Spinal cord (tissue), 10 donors: Measurements from ENCODE around the gene AFAP1. TPM values are rescaled to one million over a fixed set of nuclear protein-coding genes. Genes with fewer than 3 reads are reported as not detected.
A peak's percentile ranks its signal among the peaks of the same experiment; 100 is the strongest.

Experiments
- DNase-seq, 6 donors: peaks; one replicate each; pipeline versions ENCODE4 v3.0.0 to v3.0.0-alpha.2; 2013 to 2015; ENCODE audit warnings: low spot score in 6 of 6, low read depth in 4 of 6
- H3K27ac ChIP-seq: one replicate; pipeline ENCODE4 v1.5.1; 2013; ENCODE audit warnings: low read depth, low read length, control low read depth
- H3K27me3 ChIP-seq: one replicate; pipeline ENCODE4 v1.6.1; 2013; ENCODE audit warnings: low read length; ENCODE audit not compliant: control insufficient read depth, insufficient read depth
- H3K36me3 ChIP-seq: one replicate; pipeline ENCODE4 v1.6.1; 2013; ENCODE audit warnings: low read length; ENCODE audit not compliant: control insufficient read depth, insufficient read depth
- H3K4me1 ChIP-seq: one replicate; pipeline ENCODE4 v1.6.1; 2013; ENCODE audit warnings: low read length; ENCODE audit not compliant: control insufficient read depth, insufficient read depth
- H3K4me3 ChIP-seq: one replicate; pipeline ENCODE4 v1.5.1; 2013; ENCODE audit warnings: low read depth, low read length, control low read depth
- H3K9me3 ChIP-seq: one replicate; pipeline ENCODE4 v1.6.1; 2013; ENCODE audit warnings: low read length; ENCODE audit not compliant: control insufficient read depth, insufficient read depth
- WGBS: methylation state at CpG from one replicate; pipeline ENCODE4 v1.1.5; 2013; ENCODE audit warnings: missing lambda C conversion rate; ENCODE audit not compliant: insufficient coverage; 5-methylcytosine and 5-hydroxymethylcytosine counted together
- polyA plus RNA-seq, 2 donors: library from polyadenylated mRNA; unstranded; fragments of 120-200 nt; gene quantifications; one replicate each; pipeline ENCODE4 v1.2.1, GENCODE V29; 2013; ENCODE audit not compliant: insufficient read length in 2 of 2
- total RNA-seq, 2 donors: library from RNA; depleted of rRNA in 1 of 2; stranded (reverse); fragments of 120-200 nt in 1 of 2; fragments of >200 nt in 1 of 2; gene quantifications; one replicate each; pipeline versions ENCODE4 v1.2.3 to v1.2.4, GENCODE V29; 2013 to 2014
- donor health status: healthy.

Gene AFAP1
- total and polyA plus RNA-seq, 4 donors: 34.8 to 42.0 (median 36.3) TPM

DNA sequence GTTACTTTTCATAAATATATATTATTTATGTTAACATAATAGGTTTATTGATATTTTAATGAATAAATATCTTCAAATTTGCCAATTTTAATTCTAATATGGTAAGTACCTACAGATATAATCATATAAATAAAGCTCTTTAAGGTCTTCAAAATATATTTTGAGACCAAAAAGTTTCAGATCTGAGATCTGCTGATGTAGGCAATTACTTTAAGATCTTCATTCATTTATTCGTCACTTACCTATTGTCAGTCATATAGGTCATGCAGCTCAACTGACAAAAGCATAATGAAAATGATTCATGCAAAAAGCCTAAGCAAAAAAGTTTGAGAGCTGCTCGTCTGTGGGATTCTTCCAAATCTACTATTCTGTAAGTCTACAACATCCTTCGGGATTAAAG is 64.8 kb downstream of the AFAP1 start:
- Histone ChIP-seq H3K27me3 (no peaks in the 10 kb centered on the region), H3K4me1 (peaks cover 37% of the 10 kb centered on the region), H3K27ac (no peak overlapping the region), H3K4me3 (no peak overlapping the region), H3K36me3 (peaks cover 5% of the 10 kb centered on the region), H3K9me3 (peaks cover 3% of the 10 kb centered on the region)
- WGBS: 100% methylated on average over 1 of the region's 3 CpGs
- no peak for DNase-seq

DNA sequence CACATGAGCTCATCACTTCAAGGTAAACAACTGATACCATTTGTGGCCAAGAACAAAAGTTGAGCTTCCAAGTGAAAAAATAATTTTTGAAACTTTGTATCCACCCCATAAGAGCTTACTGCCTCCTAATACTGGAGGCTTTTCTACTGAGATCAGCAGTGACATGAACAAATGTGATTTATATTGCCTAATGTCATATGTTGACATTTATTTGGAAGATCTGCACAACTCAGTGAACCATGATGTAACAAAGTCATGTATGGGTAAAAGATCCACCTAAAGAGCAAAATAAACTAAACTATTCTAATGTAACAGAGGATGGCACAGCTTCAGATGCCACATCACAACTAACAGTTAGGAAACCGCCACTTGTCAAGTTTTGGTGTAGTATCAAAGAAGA is 65.8 kb downstream of the AFAP1 start:
- H3K4me3 ChIP-seq: no peak overlapping the region
- H3K4me1 ChIP-seq: peaks cover 32% of the 10 kb centered on the region
- WGBS: no CpG with 5 or more reads among the region's 1 CpG
- no peak overlapping the region for H3K27ac ChIP-seq
- peaks cover 3% of the 10 kb centered on the region for H3K9me3 ChIP-seq
- no peaks in the 10 kb centered on the region for H3K27me3 ChIP-seq
- DNase-seq: no peak
- H3K36me3 ChIP-seq: peaks cover 8% of the 10 kb centered on the region

DNA sequence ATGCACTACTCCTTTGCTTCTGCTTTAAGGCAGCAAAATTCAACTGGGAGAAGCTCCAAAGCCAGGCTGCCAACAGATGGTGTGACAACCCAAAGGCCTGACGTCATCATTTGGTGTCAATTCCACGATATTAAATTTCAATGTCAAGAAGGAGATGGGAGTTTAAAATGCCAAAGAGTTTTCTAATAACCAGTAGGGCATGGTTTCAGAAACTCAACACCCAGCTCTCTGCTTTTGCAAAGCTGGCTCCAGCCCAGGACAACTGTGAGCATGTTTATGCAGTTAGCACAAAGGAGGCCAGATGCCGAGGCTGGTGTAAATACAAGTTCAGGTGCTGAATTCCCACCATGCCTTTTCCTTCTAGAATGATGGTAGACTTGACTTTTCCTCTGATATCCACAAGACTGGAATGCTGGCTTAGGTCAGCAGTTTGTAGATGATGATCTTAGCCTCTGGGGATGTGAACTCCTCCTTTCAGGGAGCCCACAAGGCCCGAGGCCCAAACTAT is 67.3 kb downstream of the AFAP1 start:
- Histone ChIP-seq H3K9me3 (peaks cover 3% of the 10 kb centered on the region), H3K27me3 (no peaks in the 10 kb centered on the region), H3K36me3 (peaks cover 15% of the 10 kb centered on the region), H3K4me3 (no peak overlapping the region), H3K4me1 (peaks cover 24% of the 10 kb centered on the region), H3K27ac (peak overlapping the region; percentile 50)
- DNase-seq: peak in 2 of 6 donors; percentile 59 to 93
- WGBS: 14% methylated on average over 1 of the region's 4 CpGs

DNA sequence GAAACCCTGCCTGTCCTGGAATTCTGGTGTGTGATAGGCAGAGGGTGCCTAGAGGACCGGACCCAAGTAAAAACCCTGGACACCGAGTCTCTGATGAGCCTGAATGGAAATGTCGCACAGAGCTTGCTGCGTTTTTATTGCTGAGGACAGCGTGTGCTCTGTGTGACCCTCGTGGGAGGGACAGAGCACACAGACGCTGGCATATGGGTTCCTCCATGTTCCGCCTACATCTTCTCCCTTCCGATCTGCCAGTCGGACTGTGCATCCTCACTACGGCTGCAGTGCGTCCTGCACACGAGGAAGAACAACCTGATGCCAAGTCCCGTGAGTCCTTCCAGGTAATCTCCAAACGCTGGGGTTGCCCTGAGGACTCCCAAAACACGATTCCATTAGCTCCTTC is 68.3 kb downstream of the AFAP1 start:
- peaks cover 21% of the 10 kb centered on the region for H3K4me1 ChIP-seq
- WGBS: 70% methylated on average over 14 of the region's 16 CpGs
- H3K36me3 ChIP-seq: peaks cover 22% of the 10 kb centered on the region
- H3K27me3 ChIP-seq: no peaks in the 10 kb centered on the region
- peaks cover 3% of the 10 kb centered on the region for H3K9me3 ChIP-seq
- no peak for DNase-seq
- no peak overlapping the region for H3K4me3 ChIP-seq
- H3K27ac ChIP-seq: no peak overlapping the region

DNA sequence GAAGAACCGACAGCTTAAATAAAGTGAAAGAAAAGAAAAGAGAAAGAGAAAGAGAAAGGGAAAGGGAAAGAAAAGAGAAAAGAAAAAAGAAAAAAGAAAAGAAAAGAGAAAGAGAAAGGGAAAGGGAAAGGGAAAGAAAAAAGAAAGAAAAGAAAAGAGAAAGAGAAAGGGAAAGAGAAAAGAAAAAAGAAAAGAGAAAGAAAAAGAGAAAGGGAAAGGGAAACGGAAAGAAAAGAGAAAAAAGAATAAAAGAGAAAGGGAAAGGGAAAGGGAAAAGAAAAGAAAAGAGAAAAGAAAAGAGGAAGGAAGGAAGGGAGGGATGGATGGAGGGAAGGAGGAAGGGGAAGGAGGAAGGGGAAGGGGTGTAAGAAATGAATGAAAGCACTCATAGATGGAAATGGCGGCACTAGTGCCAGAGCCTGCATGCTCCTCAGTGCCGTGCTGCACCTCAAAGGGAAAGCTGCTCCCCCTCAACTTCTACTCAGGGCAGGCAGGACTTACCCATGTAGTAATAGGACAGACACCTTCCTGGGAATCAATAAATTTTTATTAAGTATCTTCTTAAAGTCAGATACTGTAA is 70.7 kb downstream of the AFAP1 start:
- WGBS: 94% methylated on average over 1 of the region's 4 CpGs
- no peak for DNase-seq
- Histone ChIP-seq H3K4me1 (peaks cover 17% of the 10 kb centered on the region), H3K27ac (no peak overlapping the region), H3K9me3 (peaks cover 2% of the 10 kb centered on the region), H3K4me3 (no peak overlapping the region), H3K27me3 (no peaks in the 10 kb centered on the region), H3K36me3 (peaks cover 27% of the 10 kb centered on the region)

DNA sequence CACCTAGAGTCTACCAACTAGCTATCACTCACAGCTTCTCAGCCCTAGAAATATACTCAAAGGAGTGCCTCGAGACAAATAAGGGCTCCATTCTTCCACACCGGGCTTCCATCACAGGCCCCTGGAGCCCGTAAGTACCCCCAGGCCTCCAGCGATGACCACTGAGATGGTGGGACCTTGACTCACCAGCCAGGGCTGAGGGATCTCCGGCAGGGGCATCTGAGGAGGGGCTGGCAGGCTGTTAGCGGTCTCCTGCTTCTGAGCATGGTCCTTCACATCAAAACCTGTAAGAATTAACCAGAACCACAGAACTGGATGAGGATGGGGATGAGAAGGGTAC is 71.3 kb downstream of the AFAP1 start:
- WGBS: 93% methylated on average over 4 of the region's 6 CpGs
- no peaks in the 10 kb centered on the region for H3K27me3 ChIP-seq
- peaks cover 27% of the 10 kb centered on the region for H3K36me3 ChIP-seq
- H3K27ac ChIP-seq: no peak overlapping the region
- no peak overlapping the region for H3K4me3 ChIP-seq
- no peaks in the 10 kb centered on the region for H3K9me3 ChIP-seq
- no peak for DNase-seq
- peaks cover 17% of the 10 kb centered on the region for H3K4me1 ChIP-seq

DNA sequence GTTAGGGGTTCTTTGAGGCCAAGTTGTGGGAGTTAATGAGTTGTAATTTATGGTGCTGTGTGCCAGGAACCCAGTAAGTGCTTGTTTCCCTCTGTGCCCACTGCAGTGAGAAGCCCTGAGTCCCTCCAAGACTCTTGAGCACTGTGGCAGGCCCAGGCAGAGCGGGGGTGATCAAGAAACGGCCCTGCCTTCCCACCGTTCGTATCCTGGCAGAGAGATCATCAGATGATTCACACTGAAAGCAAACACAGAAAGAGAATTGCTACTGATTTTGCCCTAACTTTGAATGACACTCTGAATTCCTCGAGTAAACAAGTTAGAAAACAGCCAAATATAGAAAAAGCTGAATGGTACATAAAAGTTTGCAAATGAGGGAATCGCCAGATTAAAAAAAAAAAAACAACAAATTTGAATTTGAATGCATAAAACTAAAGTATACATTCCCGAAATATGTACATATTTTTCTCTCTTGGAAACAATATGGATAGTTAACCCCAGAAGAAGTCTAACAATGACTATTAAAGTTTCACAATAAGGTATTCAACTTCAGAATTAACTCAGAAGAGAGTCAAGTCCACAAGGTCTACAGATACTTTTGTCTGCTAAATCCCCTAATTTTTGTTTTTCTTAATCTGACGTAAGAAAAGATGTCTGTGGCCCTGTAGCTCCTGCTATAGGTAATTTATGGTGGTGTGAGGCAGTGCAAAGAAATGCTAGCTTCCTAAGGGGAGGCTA is 71.8 kb downstream of the AFAP1 start:
- Histone ChIP-seq H3K36me3 (peaks cover 27% of the 10 kb centered on the region), H3K9me3 (no peaks in the 10 kb centered on the region), H3K4me3 (no peak overlapping the region), H3K27me3 (no peaks in the 10 kb centered on the region), H3K27ac (no peak overlapping the region), H3K4me1 (peaks cover 21% of the 10 kb centered on the region)
- no peak for DNase-seq
- 77% methylated on average over 4 of the region's 8 CpGs for WGBS

DNA sequence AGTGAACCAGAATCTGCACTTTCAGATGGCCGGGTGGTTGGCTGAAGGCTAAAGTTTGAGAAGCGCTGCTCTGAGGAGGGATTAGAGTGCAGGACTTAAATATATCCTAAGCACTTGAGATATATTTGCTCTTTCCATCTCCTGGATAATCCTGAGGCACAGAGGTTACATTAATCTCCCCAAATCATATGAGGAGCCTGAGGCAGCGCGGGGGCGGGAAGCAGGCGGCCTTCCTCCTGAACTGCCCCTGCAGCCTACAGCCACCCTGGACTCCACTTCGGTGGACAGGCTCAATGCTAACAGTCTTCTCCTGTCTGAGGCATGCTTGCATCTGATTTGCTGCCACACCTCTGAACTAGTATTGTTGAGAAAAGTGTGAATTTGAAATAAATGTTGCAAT is 72.5 kb downstream of the AFAP1 start:
- DNase-seq: no peak
- Histone ChIP-seq H3K4me3 (no peak overlapping the region), H3K9me3 (no peaks in the 10 kb centered on the region), H3K36me3 (peaks cover 27% of the 10 kb centered on the region), H3K4me1 (peaks cover 18% of the 10 kb centered on the region), H3K27ac (no peak overlapping the region), H3K27me3 (no peaks in the 10 kb centered on the region)
- WGBS: no CpG with 5 or more reads among the region's 7 CpGs

DNA sequence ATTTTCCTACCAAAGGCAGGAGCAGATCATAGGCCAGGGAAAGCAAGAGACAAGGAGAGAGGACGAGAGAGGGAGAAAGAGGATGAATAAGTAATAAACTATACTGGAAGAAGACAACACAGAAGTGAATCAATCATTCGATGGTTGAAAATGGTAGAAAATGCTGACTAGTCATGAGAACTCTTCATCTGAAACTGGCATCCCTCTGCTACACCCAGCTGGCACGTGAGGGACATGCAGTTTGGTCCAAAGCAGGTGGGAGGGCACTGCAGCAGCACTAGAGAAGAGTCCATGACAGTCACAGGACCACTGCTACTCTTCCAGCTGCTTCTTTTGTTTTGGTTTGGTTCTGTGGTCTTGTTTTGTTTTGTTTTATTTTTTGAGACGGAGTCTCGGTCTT is 74.1 kb downstream of the AFAP1 start:
- no peak overlapping the region for H3K4me3 ChIP-seq
- no peaks in the 10 kb centered on the region for H3K9me3 ChIP-seq
- H3K27me3 ChIP-seq: no peaks in the 10 kb centered on the region
- peaks cover 25% of the 10 kb centered on the region for H3K36me3 ChIP-seq
- no peak for DNase-seq
- no peak overlapping the region for H3K27ac ChIP-seq
- 100% methylated on average over 1 of the region's 5 CpGs for WGBS
- H3K4me1 ChIP-seq: peaks cover 17% of the 10 kb centered on the region

DNA sequence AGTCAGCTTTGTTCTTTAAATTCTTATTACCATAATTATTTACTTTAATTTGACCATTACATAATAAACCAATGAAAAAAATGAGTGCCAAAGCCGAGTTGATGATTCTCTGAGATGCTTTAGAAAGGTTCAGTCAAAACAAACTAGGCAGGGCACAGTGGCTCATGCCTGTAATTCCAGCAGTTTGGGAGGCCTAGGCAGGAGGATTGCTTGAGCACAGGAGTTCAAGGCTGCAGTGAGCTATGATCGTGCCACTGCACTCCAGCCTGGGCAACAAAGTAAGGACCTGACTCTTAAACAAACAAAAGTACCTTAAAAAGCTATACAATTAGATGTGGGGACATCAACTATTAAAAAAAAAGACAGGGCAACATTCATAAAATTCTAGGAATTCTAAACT is 75.0 kb downstream of the AFAP1 start:
- Histone ChIP-seq H3K27ac (no peak overlapping the region), H3K9me3 (no peaks in the 10 kb centered on the region), H3K36me3 (peaks cover 27% of the 10 kb centered on the region), H3K4me3 (no peak overlapping the region), H3K27me3 (no peaks in the 10 kb centered on the region), H3K4me1 (peaks cover 20% of the 10 kb centered on the region)
- DNase-seq: no peak
- WGBS: 100% methylated on average over 2 of the region's 2 CpGs
